IMR-90 (cell line): ENCODE data around the gene CHSY3. TPM values are rescaled to one million over a fixed set of nuclear protein-coding genes. Genes with fewer than 3 reads are reported as not detected.
"Not testable (repeated sequence)": the region's sequence is repeated elsewhere in the genome, so short reads cannot be mapped to it uniquely, and the experiment has no call there.

ENCODE experiments used
- ATAC-seq: fragments of 200-7000 bp; cut with Tn5 transposase; 2 replicates; pipeline ENCODE4 v1.9.1; 2020; ENCODE audit warnings: low read depth, mild to moderate bottlenecking, moderate library complexity
- BruUV-seq: library from RNA; stranded (reverse); fragments of 400-500 nt; replicated peaks from 2 replicates; lab custom pipeline; 2021; lab: Mats Ljungman, UMichigan
- CTCF ChIA-PET: fragments of 300-600 bp; formaldehyde crosslinking; extraction: SDS; loops from one replicate; lab custom pipeline; 2021; ENCODE audit warnings: antibody characterized with exemption; lab: Yijun Ruan, JAX
- POLR2A ChIA-PET: fragments of 300-600 bp; sonication (Branson Sonifier 250); formaldehyde crosslinking; loops from one replicate; lab custom pipeline; 2022; ENCODE audit warnings: antibody characterized with exemption; ENCODE audit not compliant: unreplicated experiment; lab: Charles Lee
- DNase-seq: peaks from one replicate; pipeline ENCODE4 v3.0.0; 2013
- H2AFZ ChIP-seq: replicated peaks from 2 replicates; pipeline ENCODE3; 2013; ENCODE audit warnings: low read length, mild to moderate bottlenecking; ENCODE audit not compliant: poor library complexity
- H2AK5ac ChIP-seq: 2 replicates; pipeline ENCODE4 v1.6.1; 2013; ENCODE audit warnings: low read depth, low read length, inconsistent platforms
- H2AK9ac ChIP-seq: replicated peaks from 2 replicates; pipeline ENCODE3; 2013; ENCODE audit warnings: mild to moderate bottlenecking, low read depth, low read length, moderate library complexity; ENCODE audit not compliant: poor library complexity
- H2BK120ac ChIP-seq: 2 replicates; pipeline ENCODE4 v1.6.1; 2013; ENCODE audit warnings: low read depth, low read length, inconsistent platforms
- H2BK15ac ChIP-seq: 3 replicates; pipeline ENCODE4 v1.6.1; 2013; ENCODE audit warnings: low read depth, low read length, inconsistent platforms
- H2BK20ac ChIP-seq: 2 replicates; pipeline ENCODE4 v1.6.1; 2013; ENCODE audit warnings: low read depth, mild to moderate bottlenecking, inconsistent platforms, low read length, moderate library complexity
- H2BK5ac ChIP-seq: 2 replicates; pipeline ENCODE4 v1.6.1; 2013; ENCODE audit warnings: mild to moderate bottlenecking, low read depth, low read length, inconsistent platforms; ENCODE audit not compliant: poor library complexity, severe bottlenecking
- H3K14ac ChIP-seq: replicated peaks from 2 replicates; pipeline ENCODE4 v1.6.1; 2013; ENCODE audit warnings: low read depth, low read length, inconsistent platforms
- H3K18ac ChIP-seq: 2 replicates; pipeline ENCODE4 v1.6.1; 2013; ENCODE audit warnings: low read depth, low read length, control low read depth
- H3K23ac ChIP-seq: 2 replicates; pipeline ENCODE4 v1.6.1; 2013; ENCODE audit warnings: low read depth, low read length, inconsistent platforms
- H3K27ac ChIP-seq: 2 replicates; pipeline ENCODE4 v1.5.1; 2013; ENCODE audit warnings: mild to moderate bottlenecking, control low read depth, low read length; ENCODE audit not compliant: insufficient read depth
- H3K27me3 ChIP-seq: 2 replicates; pipeline ENCODE4 v1.6.1; 2013; ENCODE audit warnings: low read length; ENCODE audit not compliant: control insufficient read depth, insufficient read depth
- H3K36me3 ChIP-seq: 2 replicates; pipeline ENCODE4 v1.6.1; 2013; ENCODE audit warnings: low read length, mixed read lengths; ENCODE audit not compliant: control insufficient read depth, insufficient read depth
- H3K4ac ChIP-seq: 2 replicates; pipeline ENCODE4 v1.6.1; 2013; ENCODE audit warnings: low read depth, low read length, inconsistent platforms
- H3K4me1 ChIP-seq: 2 replicates; pipeline ENCODE4 v1.6.1; 2013; ENCODE audit warnings: low read length, mixed read lengths; ENCODE audit not compliant: control insufficient read depth, insufficient read depth
- H3K4me2 ChIP-seq: 2 replicates; pipeline ENCODE4 v1.6.1; 2013; ENCODE audit warnings: low read depth, mild to moderate bottlenecking, control low read depth, low read length, moderate library complexity
- H3K4me3 ChIP-seq: 2 replicates; pipeline ENCODE4 v1.5.1; 2013; ENCODE audit warnings: low read depth, mild to moderate bottlenecking, control low read depth, low read length, moderate library complexity; ENCODE audit not compliant: insufficient read depth
- H3K56ac ChIP-seq: 2 replicates; pipeline ENCODE4 v1.6.1; 2013; ENCODE audit warnings: low read length, inconsistent platforms; ENCODE audit not compliant: insufficient read depth; ENCODE audit errors: extremely low read depth
- H3K79me1 ChIP-seq, 2 experiments: 2 replicates each; pipeline ENCODE4 v1.6.1; 2013; ENCODE audit warnings: low read length in 2 of 2, inconsistent platforms in 1 of 2, low read depth in 1 of 2
- H3K9ac ChIP-seq: 2 replicates; pipeline ENCODE4 v1.6.1; 2013; ENCODE audit warnings: low read depth, low read length, control low read depth
- H3K9me1 ChIP-seq: 2 replicates; pipeline ENCODE4 v1.6.1; 2013; ENCODE audit warnings: low read length, inconsistent platforms; ENCODE audit not compliant: insufficient read depth
- H3K9me3 ChIP-seq: 2 replicates; pipeline ENCODE4 v1.6.1; 2013; ENCODE audit warnings: low read length; ENCODE audit not compliant: control insufficient read depth, insufficient read depth
- H4K20me1 ChIP-seq: 2 replicates; pipeline ENCODE4 v1.6.1; 2013; ENCODE audit warnings: low read length, inconsistent platforms; ENCODE audit not compliant: insufficient read depth
- H4K5ac ChIP-seq: 2 replicates; pipeline ENCODE4 v1.6.1; 2013; ENCODE audit warnings: mild to moderate bottlenecking, low read depth, low read length, control low read depth
- H4K8ac ChIP-seq, 2 experiments: 2 replicates each; pipeline ENCODE4 v1.6.1; 2013; ENCODE audit warnings: low read depth in 2 of 2, low read length in 2 of 2, control low read depth in 1 of 2, inconsistent platforms in 1 of 2
- H4K91ac ChIP-seq: 2 replicates; pipeline ENCODE4 v1.6.1; 2013; ENCODE audit warnings: low read depth, low read length, inconsistent platforms; ENCODE audit not compliant: insufficient read depth
- RFX5 ChIP-seq: IDR thresholded peaks from 2 replicates; pipeline ENCODE4 v1.8.0; 2012; ENCODE audit warnings: low read depth, mild to moderate bottlenecking, low read length, moderate library complexity
- USF2 ChIP-seq: fragments of 150-350 bp; IDR thresholded peaks from 2 replicates; pipeline ENCODE4 v1.6.1; 2017; ENCODE audit warnings: mild to moderate bottlenecking, antibody characterized with exemption, low read length, low read depth
- WGBS, 2 experiments: methylation state at CpG; one replicate each; pipeline versions ENCODE4 v1.1.5 to v1.1.7; 2013; ENCODE audit warnings: missing lambda C conversion rate in 2 of 2; ENCODE audit not compliant: insufficient read length in 1 of 2; ENCODE audit errors: extremely low coverage in 2 of 2; 5-methylcytosine and 5-hydroxymethylcytosine counted together
- dilution Hi-C: fragments of 300-500 bp; cut with HindIII; formaldehyde crosslinking; loops from one replicate; pipeline ENCODE4 v1.14.3; 2018; ENCODE audit warnings: low sequenced_read_pairs; ENCODE audit not compliant: unreplicated experiment
- in situ Hi-C: fragments of 300-500 bp; cut with MboI; formaldehyde crosslinking; loops from 3 replicates; pipeline ENCODE4 v1.14.3; 2019; ENCODE audit warnings: low sequenced_read_pairs, inconsistent platforms, mixed read lengths
- intact Hi-C: fragments of 100-400 bp; cut with micrococcal nuclease; formaldehyde crosslinking; loops from 2 replicates; pipeline ENCODE4 v1.10.0; 2022
- polyA plus RNA-seq, 3 experiments: library from polyadenylated mRNA; depleted of rRNA; stranded (reverse); fragments of >200 nt; gene quantifications; 2 replicates each; pipeline ENCODE4 v1.2.3, GENCODE V29; 2012; ENCODE audit warnings: low replicate concordance in 1 of 3
- total RNA-seq: library from RNA; depleted of rRNA; stranded (reverse); fragments of >200 nt; gene quantifications from 2 replicates; pipeline ENCODE4 v1.2.3, GENCODE V29; 2012

Gene CHSY3
- total and polyA plus RNA-seq, 2 of the 4 experiments (the other 2 are of a cell fraction): 0.62 to 1.3 TPM

GRCh38 chr5:130222573-130222972 lies 318.3 kb downstream of the CHSY3 start:
- dilution Hi-C loops: no loop called here
- Histone ChIP-seq H3K56ac (no peak overlapping the region), H3K18ac (no peak overlapping the region), H3K4me1 (no peaks in the 10 kb centered on the region), H3K9ac (no peak overlapping the region), H3K27me3 (no peaks in the 10 kb centered on the region), H2BK20ac (no peak overlapping the region), H2BK15ac (no peak overlapping the region), H2BK5ac (no peak overlapping the region), H3K36me3 (no peaks in the 10 kb centered on the region), H2BK120ac (no peak overlapping the region), H2AK5ac (no peak overlapping the region), H4K91ac (no peak overlapping the region), H3K23ac (no peak overlapping the region), H3K4me3 (no peak overlapping the region), H3K9me3 (0 out of 2 replicates have a peak, but pooled peaks cover 3% of the 10 kb centered on the region), H3K79me1 (no peaks in the 10 kb centered on the region), H3K27ac (no peak overlapping the region), H4K20me1 (no peaks in the 10 kb centered on the region), H3K4me2 (no peak overlapping the region), H2AFZ (no peak overlapping the region), H3K9me1 (no peaks in the 10 kb centered on the region), H2AK9ac (no peak overlapping the region), H4K5ac (no peak overlapping the region), H3K14ac (no peak overlapping the region), H3K4ac (no peak overlapping the region), H4K8ac (no peak overlapping the region)
- TF ChIP-seq RFX5 (no peak), USF2 (no peak)
- CTCF ChIA-PET: no interaction called here
- in situ Hi-C loops: no loop called here
- intact Hi-C loops: no loop called here
- BruUV-seq: no TSS peak
- POLR2A ChIA-PET: no interaction called here
- DNase-seq (no peak), ATAC-seq (no peak)

- H4K5ac ChIP-seq, H3K27ac ChIP-seq, H3K14ac ChIP-seq, H3K9ac ChIP-seq, H3K9me1 ChIP-seq, CTCF ChIA-PET, H3K23ac ChIP-seq, H3K9me3 ChIP-seq, H4K20me1 ChIP-seq, ATAC-seq, H3K4me2 ChIP-seq, H4K91ac ChIP-seq, in situ Hi-C loops, H3K79me1 ChIP-seq, H3K4me3 ChIP-seq, H2BK20ac ChIP-seq, H2BK120ac ChIP-seq, BruUV-seq, H3K56ac ChIP-seq, intact Hi-C loops, dilution Hi-C loops, H3K4ac ChIP-seq, H4K8ac ChIP-seq, H2AK5ac ChIP-seq, H3K36me3 ChIP-seq, H3K4me1 ChIP-seq, POLR2A ChIA-PET, H2AFZ ChIP-seq, H2BK15ac ChIP-seq, DNase-seq, H2BK5ac ChIP-seq, H3K18ac ChIP-seq, H3K27me3 ChIP-seq, H2AK9ac ChIP-seq: not testable (repeated sequence)
- WGBS, 2 experiments: no CpG with 5 or more reads among the region's 2 CpGs
Observed at GRCh38 chr5:130226556-130226955, 322.3 kb downstream of the CHSY3 start.
